Activated T-helper 9 cell treated with anti-CD3 and anti-CD28 coated beads, Interleukin-2, amount 50 U/mL, for 16 hours (primary cell): ENCODE measurements around the gene KIF13A.
"Not testable (repeated sequence)": the region's sequence is repeated elsewhere in the genome, so short reads cannot be mapped to it uniquely, and the experiment has no call there.

Experiments
- DNase-seq: peaks from one replicate; pipeline ENCODE4 v3.0.0-alpha.2; 2020; ENCODE audit warnings: low read depth

KIF13A gene

GRCh38 chr6:17987447-17987696 is at the start of gene KIF13A:
TSS of gene KIF13A (minus strand) at chr6:17987635. CDS start at chr6:17987463, 172 bp downstream.
- DNase-seq, result no peak

GRCh38 chr6:18036781-18037180 is 49.3 kb upstream of the KIF13A start:
- no peak for DNase-seq

DNA sequence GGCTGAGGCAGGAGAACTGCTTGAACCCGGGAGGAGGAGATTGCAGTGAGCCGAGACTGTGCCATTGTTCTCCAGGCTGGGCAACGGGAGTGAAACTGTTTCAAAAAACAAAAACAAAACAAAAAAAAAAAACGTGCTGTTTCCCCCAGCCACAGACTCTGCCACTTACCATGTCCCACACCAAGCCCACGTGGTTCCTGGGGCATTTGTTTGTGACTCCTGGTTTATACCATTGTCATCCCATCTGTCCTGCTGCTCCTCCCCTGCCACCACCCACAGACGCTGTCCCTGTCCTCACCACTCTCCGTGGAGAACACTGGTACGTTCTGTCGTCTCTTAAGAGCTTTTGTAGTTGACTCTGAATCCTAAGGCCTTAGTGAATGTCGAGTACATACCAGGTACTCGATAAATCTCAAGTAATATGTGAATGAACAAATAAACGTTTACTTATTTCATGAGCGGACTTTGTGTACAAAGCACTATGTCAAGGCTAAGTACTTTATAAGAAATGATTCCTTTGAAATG is 48.0 kb upstream of the KIF13A start:
- DNase-seq, result no peak

DNA sequence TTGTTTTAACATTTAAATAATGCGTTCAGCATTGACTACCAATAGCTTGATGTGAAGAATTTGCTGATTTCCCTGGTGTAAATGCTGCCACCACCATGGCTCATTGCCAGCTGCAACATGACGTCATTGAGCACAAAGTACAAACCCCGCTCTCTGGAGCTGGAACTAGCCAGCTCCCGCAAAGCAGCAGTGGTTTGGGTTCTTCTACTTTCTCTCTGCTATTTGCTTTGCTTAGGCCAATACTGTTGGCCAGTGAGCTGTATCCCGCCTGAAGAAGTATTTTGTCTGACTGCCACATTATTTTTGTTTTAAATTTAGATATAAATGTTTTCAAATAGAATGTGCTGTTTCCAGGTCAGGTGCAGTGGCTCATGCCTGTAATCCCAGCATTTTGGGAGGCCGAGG is 47.4 kb upstream of the KIF13A start:
- DNase-seq, result no peak

DNA sequence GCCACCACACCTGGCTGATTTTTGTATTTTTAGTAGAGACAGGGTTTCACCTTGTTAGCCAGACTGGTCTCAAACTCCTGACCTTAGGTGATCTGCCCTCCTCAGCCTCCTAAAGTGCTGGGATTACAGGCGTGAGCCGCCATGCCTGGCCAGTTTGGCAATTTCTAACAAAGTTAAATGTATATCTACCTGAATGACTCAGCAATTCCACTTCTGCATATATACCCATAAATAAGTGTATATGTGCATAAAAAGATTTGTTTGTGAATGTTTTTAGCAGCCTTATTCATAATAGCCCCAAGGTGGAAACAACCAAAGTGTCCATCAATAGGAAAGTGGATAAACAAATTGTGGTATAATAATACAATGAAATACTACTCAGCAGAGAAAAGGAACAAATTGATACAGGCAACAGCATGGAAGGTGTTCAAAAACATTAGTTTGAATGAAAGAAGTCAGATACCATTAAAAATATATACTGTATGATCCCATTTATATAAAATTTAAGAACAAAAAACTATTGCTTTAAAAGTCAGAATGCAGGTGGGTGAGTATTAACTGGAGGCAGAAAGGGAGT is 44.3 kb upstream of the KIF13A start:
- no peak for DNase-seq

DNA sequence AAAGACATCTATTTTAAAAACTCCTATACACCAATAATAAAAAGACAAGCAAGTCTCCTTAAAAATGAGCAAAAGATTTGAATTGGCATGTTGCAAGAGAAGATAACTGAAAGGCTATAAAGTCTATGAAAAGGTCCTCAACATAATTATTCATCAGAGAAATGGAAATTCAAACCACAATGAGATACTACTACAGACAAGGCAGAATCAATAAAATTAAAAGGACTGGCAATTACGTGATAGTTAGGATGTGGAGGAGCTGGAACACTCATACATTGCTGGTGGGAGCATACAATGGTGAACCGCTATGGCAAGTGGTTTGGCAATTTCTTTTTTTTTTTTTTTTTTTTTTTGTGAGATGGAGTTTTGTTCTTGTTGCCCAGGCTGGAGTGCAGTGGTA is 43.8 kb upstream of the KIF13A start:
- no peak for DNase-seq

- DNase-seq, result no peak
These were observed 40.9 kb upstream of the KIF13A start for GRCh38 chr6:18028332-18028731.

DNA sequence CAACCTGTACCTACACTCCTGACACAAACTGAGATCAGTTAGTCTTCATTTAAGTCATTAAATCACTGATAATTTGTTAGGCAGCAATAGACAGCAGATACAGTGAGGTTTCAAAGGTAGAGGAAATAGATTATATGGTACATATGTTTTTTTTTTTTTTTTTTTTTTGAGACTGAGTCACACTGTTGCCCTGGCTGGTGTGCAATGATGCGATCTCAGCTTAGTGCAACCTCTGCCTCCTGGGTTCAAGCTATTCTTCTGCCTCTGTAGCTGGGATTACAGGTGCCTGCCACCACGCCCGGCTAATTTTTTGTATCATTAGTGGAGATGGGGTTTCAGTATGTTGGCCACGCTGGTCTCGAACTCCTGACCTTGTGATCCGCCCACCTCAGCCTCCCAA is 38.2 kb upstream of the KIF13A start:
- no peak for DNase-seq

GRCh38 chr6:18024876-18025275 is 37.4 kb upstream of the KIF13A start:
- DNase-seq, result no peak

DNA sequence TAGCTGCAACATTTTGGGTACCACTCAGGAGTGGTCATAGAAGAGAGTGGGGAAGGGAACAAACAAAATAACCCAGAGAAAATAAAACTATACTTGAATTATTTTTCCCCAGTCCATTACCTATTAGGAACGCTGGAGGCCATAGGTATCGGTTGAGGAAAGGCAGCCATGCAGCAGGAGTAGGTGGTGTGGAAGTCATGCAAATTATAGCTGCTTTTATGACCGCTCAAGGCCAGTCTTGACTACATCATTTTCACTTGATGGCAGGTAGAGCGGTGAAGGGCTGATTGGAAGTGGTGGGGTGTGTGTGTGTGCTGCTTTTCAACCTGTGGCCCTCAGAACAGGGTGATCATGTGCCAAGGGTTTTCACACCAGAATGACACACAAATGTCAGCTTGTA is 36.5 kb upstream of the KIF13A start:
- no peak for DNase-seq

DNA sequence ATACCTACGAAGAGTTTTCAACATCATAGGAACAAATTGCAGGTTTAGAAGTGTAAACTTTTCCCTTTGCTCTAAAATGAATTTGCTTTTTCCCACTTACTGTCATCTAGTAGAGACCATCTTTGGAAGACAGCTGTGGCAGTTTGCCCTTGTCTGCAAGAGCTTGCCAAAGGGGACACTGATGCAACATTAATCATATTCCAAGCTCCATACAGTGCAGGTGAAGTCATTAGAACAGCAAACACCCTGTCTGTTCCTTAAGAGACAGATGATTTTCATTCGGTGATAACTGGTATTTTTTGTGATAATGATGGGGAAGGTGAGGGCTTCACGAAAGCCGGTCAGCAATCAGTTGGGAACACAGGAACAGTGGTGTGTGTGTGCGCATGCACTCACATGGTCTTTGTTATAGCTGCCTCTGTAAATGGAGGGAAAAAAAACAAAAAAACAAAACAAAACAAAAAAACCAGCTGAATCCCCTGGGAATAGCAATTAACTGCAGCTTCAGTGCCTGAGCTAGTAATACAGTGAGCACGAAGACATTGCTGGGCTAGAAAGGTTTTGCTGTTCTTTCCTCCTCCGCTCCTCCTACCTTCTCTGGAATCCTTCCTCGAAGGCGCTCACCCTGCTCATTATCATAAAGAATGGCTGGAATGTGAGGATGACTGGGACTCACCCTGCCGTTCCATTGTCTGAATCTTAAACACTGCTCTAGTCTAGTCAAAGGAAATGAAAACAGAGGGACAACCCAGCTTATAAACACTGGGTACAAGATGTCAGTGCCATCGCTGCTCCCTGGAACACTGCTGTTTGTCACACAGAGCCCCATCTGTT is 35.2 kb upstream of the KIF13A start:
- DNase-seq, result no peak

DNA sequence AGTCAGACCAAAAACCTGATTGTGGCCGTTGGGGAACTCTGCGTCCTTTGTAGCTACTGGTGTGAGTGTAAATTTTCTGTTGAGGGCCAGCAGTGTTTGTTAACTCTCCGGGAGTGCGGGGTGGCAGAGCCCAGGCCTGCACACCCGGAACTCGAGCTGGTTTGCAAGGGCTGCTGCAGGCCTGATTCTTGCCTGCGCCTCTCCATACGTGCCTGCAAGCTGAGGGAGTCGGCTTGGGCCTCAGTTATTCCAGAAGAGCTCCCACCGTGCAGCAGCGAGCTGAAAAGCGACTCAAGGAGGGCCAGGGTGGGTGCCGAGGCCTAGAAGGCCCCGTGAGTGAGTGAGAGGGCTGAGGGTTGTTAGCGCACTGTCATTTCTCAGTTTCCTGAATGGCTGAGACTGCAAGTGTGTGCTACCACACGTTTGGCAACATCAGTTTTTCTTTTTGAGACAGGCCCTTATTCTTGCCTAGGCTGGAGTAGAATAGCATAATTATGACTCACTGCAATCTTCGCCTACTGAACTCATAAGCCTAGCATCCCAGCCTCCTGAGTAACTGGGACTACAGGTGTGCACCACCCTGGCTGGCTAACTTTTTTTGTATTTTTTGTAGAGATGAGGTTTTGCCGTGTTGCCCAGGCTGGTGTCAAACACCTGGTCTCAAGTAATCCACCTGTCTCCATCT is 33.9 kb upstream of the KIF13A start:
- DNase-seq, result no peak

DNA sequence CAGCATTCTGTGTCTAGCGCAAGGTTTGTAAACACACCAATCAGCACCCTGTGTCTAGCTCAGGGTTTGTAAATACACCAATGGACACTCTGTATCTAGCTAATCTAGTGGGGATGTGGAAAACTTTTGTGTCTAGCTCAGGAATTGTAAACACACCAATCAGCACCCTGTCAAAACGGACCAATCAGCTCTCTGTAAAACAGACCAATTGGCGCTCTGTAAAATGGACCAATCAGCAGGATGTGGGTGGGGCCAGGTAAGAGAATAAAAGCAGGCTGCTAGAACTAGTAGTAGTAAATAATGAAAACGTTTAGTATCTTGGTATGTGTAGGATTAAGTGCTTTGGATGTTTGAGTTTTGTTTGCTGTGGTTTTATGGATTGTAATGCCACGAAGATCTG is 33.1 kb upstream of the KIF13A start:
- DNase-seq, result not testable (repeated sequence)

GRCh38 chr6:18019539-18020534 is 32.4 kb upstream of the KIF13A start:
- no peak for DNase-seq

GRCh38 chr6:18019133-18019532 is 31.7 kb upstream of the KIF13A start:
- not testable (repeated sequence) for DNase-seq

DNA sequence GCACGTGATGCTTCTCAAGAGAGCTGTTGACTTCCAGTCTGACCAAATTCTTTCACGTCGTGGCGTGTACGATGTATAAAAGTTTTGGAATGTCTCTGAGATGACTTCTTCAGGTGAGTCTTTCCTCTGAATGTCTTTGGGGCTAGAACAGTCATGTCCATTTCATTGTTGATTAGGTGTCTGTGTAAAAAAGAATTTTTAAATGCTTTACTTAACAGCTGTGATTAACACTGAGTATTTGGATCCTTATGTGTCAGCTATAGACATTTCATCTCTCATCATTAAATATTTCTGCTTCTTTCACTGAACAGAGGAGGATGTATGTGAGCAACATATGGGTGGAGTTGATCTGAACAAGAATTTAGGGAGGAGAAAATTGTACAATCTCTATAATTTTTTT is 29.3 kb upstream of the KIF13A start:
- no peak for DNase-seq

- DNase-seq, result no peak
These were observed 28.7 kb upstream of the KIF13A start for GRCh38 chr6:18016133-18016532.

DNA sequence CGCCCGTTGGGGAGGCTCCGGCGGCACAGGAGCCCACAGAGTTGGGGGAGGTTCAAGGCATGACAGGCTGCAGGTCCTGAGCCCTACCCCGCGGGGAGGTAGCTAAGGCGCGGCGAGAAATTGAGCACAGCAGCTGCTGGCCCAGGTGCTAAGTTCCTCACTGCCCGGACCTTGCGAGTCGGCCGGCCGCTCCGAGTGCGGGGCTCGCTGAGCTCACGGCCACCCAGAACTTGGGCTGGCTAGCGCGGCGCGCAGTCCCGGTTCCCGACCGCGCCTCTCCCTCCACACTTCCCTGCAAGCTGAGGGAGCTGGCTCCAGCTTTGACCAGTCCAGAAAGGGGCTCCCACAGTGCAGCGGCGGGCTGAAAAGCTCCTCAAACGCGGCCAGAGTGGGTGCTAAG is 23.9 kb upstream of the KIF13A start:
- DNase-seq, result no peak

DNA sequence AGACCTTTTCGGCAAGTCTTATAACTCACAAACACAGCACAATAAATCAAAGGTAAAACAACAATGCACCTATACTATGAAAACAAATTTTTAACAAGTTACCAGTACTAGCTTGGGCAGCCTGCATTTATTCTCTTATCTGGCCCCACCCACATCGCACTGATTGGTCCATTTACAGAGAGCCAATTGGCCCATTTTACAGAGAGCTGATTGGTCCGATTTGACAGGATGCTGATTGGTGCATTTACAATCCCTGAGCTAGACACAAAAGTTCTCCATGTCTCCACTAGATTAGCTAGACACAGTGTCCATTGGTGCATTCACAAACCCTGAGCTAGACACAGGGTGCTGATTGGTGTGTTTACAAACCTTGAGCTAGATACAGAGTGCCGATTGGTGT is 23.1 kb upstream of the KIF13A start:
- not testable (repeated sequence) for DNase-seq

GRCh38 chr6:18004256-18004985 is 17.0 kb upstream of the KIF13A start:
- DNase-seq, result no peak

GRCh38 chr6:17999425-17999824 is 12.0 kb upstream of the KIF13A start:
- DNase-seq, result no peak
